ENCODE data around the gene SEMA5A.

Gene SEMA5A

DNA sequence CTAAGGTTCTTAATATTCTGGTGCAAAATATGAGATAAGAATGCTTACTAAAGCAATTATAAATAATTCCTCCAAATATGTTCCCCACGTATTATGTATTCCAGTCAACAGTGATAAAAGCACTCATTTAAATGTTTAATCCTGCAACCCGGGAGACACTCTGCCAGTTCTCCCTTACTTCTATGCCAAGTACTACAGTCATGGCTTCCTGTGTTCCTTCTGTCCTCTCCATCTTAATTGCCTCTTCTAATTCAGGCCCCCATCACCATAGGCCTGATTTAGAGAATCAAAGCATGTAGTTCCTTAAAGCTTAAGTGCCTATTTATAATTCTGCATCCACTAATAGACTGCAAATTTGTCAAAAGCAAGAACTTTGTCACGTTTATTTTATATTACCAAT, 474.8 kb downstream of the SEMA5A start:
- Histone ChIP-seq H3K4me1 (ENCODE audit: control insufficient read depth in 2 of 2, insufficient read depth in 2 of 2, low read length in 2 of 2) (no peaks in the 10 kb centered on the region), H3K36me3 (ENCODE audit: control insufficient read depth in 2 of 2, insufficient read depth in 2 of 2, low read length in 2 of 2) (peaks cover 0 to 5% of the 10 kb centered on the region in 2 donors), H3K4me3 (ENCODE audit: low read length in 2 of 2) (no peak overlapping the region), H3K9ac (ENCODE audit: low read depth in 1 of 2, low read length in 2 of 2) (no peak overlapping the region), H3K27ac (ENCODE audit: low read depth in 2 of 2, low read length in 2 of 2) (no peak overlapping the region), H3K9me3 (ENCODE audit: control insufficient read depth in 2 of 2, low read length in 2 of 2) (no peaks in the 10 kb centered on the region), H3K27me3 (ENCODE audit: control insufficient read depth in 2 of 2, insufficient read depth in 2 of 2, low read length in 2 of 2) (no peaks in the 10 kb centered on the region)

DNA sequence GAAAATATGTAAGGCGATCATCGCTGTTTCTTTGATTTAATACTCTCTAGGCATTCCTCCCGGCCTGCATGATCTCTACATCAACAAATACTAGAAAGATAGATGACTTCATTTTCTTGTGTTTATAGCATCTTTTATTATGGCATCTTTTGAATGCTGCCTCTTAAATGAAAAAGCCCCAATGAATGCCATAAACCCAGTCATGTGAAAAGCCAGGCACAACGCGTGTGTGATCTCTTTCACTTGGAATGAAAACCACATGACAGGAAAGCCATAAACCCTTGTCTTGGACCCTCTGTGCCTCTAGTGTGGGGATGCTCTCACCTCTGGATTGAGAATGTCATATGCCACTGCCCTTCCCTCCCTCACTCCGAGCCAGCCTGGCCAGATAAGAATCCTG, 476.2 kb downstream of the SEMA5A start:
- Histone ChIP-seq H3K27ac (ENCODE audit: low read depth in 2 of 2, low read length in 2 of 2) (no peak overlapping the region), H3K9ac (ENCODE audit: low read depth in 1 of 2, low read length in 2 of 2) (no peak overlapping the region), H3K4me1 (ENCODE audit: control insufficient read depth in 2 of 2, insufficient read depth in 2 of 2, low read length in 2 of 2) (no peaks in the 10 kb centered on the region), H3K27me3 (ENCODE audit: control insufficient read depth in 2 of 2, insufficient read depth in 2 of 2, low read length in 2 of 2) (no peaks in the 10 kb centered on the region), H3K36me3 (ENCODE audit: control insufficient read depth in 2 of 2, insufficient read depth in 2 of 2, low read length in 2 of 2) (peaks cover 0 to 14% of the 10 kb centered on the region in 2 donors), H3K9me3 (ENCODE audit: control insufficient read depth in 2 of 2, low read length in 2 of 2) (no peaks in the 10 kb centered on the region), H3K4me3 (ENCODE audit: low read length in 2 of 2) (no peak overlapping the region)

- H3K27ac ChIP-seq (ENCODE audit: low read depth in 2 of 2, low read length in 2 of 2): no peak overlapping the region
- no peaks in the 10 kb centered on the region for H3K9me3 ChIP-seq (ENCODE audit: control insufficient read depth in 2 of 2, low read length in 2 of 2)
- no peaks in the 10 kb centered on the region for H3K4me1 ChIP-seq (ENCODE audit: control insufficient read depth in 2 of 2, insufficient read depth in 2 of 2, low read length in 2 of 2)
- H3K4me3 ChIP-seq (ENCODE audit: low read length in 2 of 2): no peak overlapping the region
- no peak overlapping the region for H3K9ac ChIP-seq (ENCODE audit: low read depth in 1 of 2, low read length in 2 of 2)
- H3K27me3 ChIP-seq (ENCODE audit: control insufficient read depth in 2 of 2, insufficient read depth in 2 of 2, low read length in 2 of 2): no peaks in the 10 kb centered on the region
- H3K36me3 ChIP-seq (ENCODE audit: control insufficient read depth in 2 of 2, insufficient read depth in 2 of 2, low read length in 2 of 2): peaks cover 4 to 18% of the 10 kb centered on the region in 2 donors
Measured at GRCh38 chr5:9067154-9067553, 478.7 kb downstream of the SEMA5A start.

GRCh38 chr5:9066349-9066748, 479.5 kb downstream of the SEMA5A start:
- H3K9ac ChIP-seq (ENCODE audit: low read depth in 1 of 2, low read length in 2 of 2): no peak overlapping the region
- H3K27ac ChIP-seq (ENCODE audit: low read depth in 2 of 2, low read length in 2 of 2): no peak overlapping the region
- H3K4me1 ChIP-seq (ENCODE audit: control insufficient read depth in 2 of 2, insufficient read depth in 2 of 2, low read length in 2 of 2): no peaks in the 10 kb centered on the region
- H3K9me3 ChIP-seq (ENCODE audit: control insufficient read depth in 2 of 2, low read length in 2 of 2): no peaks in the 10 kb centered on the region
- peaks cover 4 to 23% of the 10 kb centered on the region in 2 donors for H3K36me3 ChIP-seq (ENCODE audit: control insufficient read depth in 2 of 2, insufficient read depth in 2 of 2, low read length in 2 of 2)
- H3K4me3 ChIP-seq (ENCODE audit: low read length in 2 of 2): no peak overlapping the region
- no peaks in the 10 kb centered on the region for H3K27me3 ChIP-seq (ENCODE audit: control insufficient read depth in 2 of 2, insufficient read depth in 2 of 2, low read length in 2 of 2)

GRCh38 chr5:9063615-9064245, 482.1 kb downstream of the SEMA5A start:
- Histone ChIP-seq H3K27ac (ENCODE audit: low read depth in 2 of 2, low read length in 2 of 2) (no peak overlapping the region), H3K9ac (ENCODE audit: low read depth in 1 of 2, low read length in 2 of 2) (no peak overlapping the region), H3K27me3 (ENCODE audit: control insufficient read depth in 2 of 2, insufficient read depth in 2 of 2, low read length in 2 of 2) (no peaks in the 10 kb centered on the region), H3K4me3 (ENCODE audit: low read length in 2 of 2) (no peak overlapping the region), H3K9me3 (ENCODE audit: control insufficient read depth in 2 of 2, low read length in 2 of 2) (no peaks in the 10 kb centered on the region), H3K36me3 (ENCODE audit: control insufficient read depth in 2 of 2, insufficient read depth in 2 of 2, low read length in 2 of 2) (peaks cover 4 to 23% of the 10 kb centered on the region in 2 donors), H3K4me1 (ENCODE audit: control insufficient read depth in 2 of 2, insufficient read depth in 2 of 2, low read length in 2 of 2) (no peaks in the 10 kb centered on the region)

DNA sequence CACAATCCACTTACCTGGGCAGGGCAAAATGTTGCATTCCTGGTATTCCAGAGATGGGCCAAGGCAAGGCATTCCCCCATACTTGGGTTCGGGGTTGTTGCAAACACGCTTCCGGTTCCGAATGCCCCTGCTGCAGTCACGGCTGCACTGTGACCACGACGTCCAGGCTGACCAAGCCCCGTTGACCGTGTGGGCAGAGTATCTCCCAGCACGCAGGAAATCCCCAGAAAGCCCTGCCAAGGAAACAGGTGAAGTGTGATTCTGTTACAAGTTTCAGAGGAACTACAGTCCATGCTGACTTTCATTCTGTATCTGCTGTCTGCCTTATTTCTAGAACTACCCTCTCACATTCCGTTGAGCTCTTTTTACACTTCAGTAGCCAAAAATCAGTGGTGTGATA, 483.0 kb downstream of the SEMA5A start:
- Histone ChIP-seq H3K4me1 (ENCODE audit: control insufficient read depth in 2 of 2, insufficient read depth in 2 of 2, low read length in 2 of 2) (no peaks in the 10 kb centered on the region), H3K4me3 (ENCODE audit: low read length in 2 of 2) (no peak overlapping the region), H3K36me3 (ENCODE audit: control insufficient read depth in 2 of 2, insufficient read depth in 2 of 2, low read length in 2 of 2) (peaks cover 4 to 23% of the 10 kb centered on the region in 2 donors), H3K27ac (ENCODE audit: low read depth in 2 of 2, low read length in 2 of 2) (no peak overlapping the region), H3K9me3 (ENCODE audit: control insufficient read depth in 2 of 2, low read length in 2 of 2) (no peaks in the 10 kb centered on the region), H3K27me3 (ENCODE audit: control insufficient read depth in 2 of 2, insufficient read depth in 2 of 2, low read length in 2 of 2) (no peaks in the 10 kb centered on the region), H3K9ac (ENCODE audit: low read depth in 1 of 2, low read length in 2 of 2) (no peak overlapping the region)

GRCh38 chr5:9059920-9060691, 485.8 kb downstream of the SEMA5A start:
- no peak overlapping the region for H3K27ac ChIP-seq (ENCODE audit: low read depth in 2 of 2, low read length in 2 of 2)
- no peak overlapping the region for H3K9ac ChIP-seq (ENCODE audit: low read depth in 1 of 2, low read length in 2 of 2)
- no peaks in the 10 kb centered on the region for H3K27me3 ChIP-seq (ENCODE audit: control insufficient read depth in 2 of 2, insufficient read depth in 2 of 2, low read length in 2 of 2)
- H3K4me1 ChIP-seq (ENCODE audit: control insufficient read depth in 2 of 2, insufficient read depth in 2 of 2, low read length in 2 of 2): no peaks in the 10 kb centered on the region
- peaks cover 4 to 10% of the 10 kb centered on the region in 2 donors for H3K36me3 ChIP-seq (ENCODE audit: control insufficient read depth in 2 of 2, insufficient read depth in 2 of 2, low read length in 2 of 2)
- no peaks in the 10 kb centered on the region for H3K9me3 ChIP-seq (ENCODE audit: control insufficient read depth in 2 of 2, low read length in 2 of 2)
- H3K4me3 ChIP-seq (ENCODE audit: low read length in 2 of 2): no peak overlapping the region

- H3K36me3 ChIP-seq (ENCODE audit: control insufficient read depth in 2 of 2, insufficient read depth in 2 of 2, low read length in 2 of 2): peaks cover 8 to 12% of the 10 kb centered on the region in 2 donors
- no peak overlapping the region for H3K27ac ChIP-seq (ENCODE audit: low read depth in 2 of 2, low read length in 2 of 2)
Measured at GRCh38 chr5:9058666-9059065, 487.2 kb downstream of the SEMA5A start.

DNA sequence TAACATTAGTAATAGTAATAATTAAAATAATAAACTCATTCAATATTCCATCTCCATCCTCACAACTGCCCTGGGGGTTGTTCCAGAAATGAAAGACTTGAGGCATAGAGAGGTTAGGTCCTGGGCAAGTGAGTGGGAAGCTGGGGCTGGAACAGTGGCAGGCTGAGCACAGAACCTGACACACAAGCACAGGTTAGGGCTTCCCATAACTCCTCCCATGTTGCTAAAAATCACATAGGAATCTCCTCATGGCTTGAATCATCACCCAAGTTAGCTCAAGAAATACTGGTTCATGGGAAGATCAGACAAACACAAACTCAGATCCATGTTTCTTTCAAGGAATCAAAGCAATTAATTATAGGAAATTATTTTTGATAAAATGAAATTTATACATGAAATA, 487.7 kb downstream of the SEMA5A start:
- Histone ChIP-seq H3K4me3 (ENCODE audit: low read length in 2 of 2) (no peak overlapping the region), H3K36me3 (ENCODE audit: control insufficient read depth in 2 of 2, insufficient read depth in 2 of 2, low read length in 2 of 2) (peaks cover 9 to 17% of the 10 kb centered on the region in 2 donors), H3K27ac (ENCODE audit: low read depth in 2 of 2, low read length in 2 of 2) (no peak overlapping the region), H3K9ac (ENCODE audit: low read depth in 1 of 2, low read length in 2 of 2) (no peak overlapping the region), H3K4me1 (ENCODE audit: control insufficient read depth in 2 of 2, insufficient read depth in 2 of 2, low read length in 2 of 2) (no peaks in the 10 kb centered on the region), H3K9me3 (ENCODE audit: control insufficient read depth in 2 of 2, low read length in 2 of 2) (no peaks in the 10 kb centered on the region), H3K27me3 (ENCODE audit: control insufficient read depth in 2 of 2, insufficient read depth in 2 of 2, low read length in 2 of 2) (no peaks in the 10 kb centered on the region)

More at GRCh38 chr5:9058666-9059065, 487.2 kb downstream of the SEMA5A start:
- H3K4me1 ChIP-seq (ENCODE audit: control insufficient read depth in 2 of 2, insufficient read depth in 2 of 2, low read length in 2 of 2): no peaks in the 10 kb centered on the region
- H3K9me3 ChIP-seq (ENCODE audit: control insufficient read depth in 2 of 2, low read length in 2 of 2): no peaks in the 10 kb centered on the region
- H3K9ac ChIP-seq (ENCODE audit: low read depth in 1 of 2, low read length in 2 of 2): no peak overlapping the region
- H3K4me3 ChIP-seq (ENCODE audit: low read length in 2 of 2): no peak overlapping the region
- no peaks in the 10 kb centered on the region for H3K27me3 ChIP-seq (ENCODE audit: control insufficient read depth in 2 of 2, insufficient read depth in 2 of 2, low read length in 2 of 2)

DNA sequence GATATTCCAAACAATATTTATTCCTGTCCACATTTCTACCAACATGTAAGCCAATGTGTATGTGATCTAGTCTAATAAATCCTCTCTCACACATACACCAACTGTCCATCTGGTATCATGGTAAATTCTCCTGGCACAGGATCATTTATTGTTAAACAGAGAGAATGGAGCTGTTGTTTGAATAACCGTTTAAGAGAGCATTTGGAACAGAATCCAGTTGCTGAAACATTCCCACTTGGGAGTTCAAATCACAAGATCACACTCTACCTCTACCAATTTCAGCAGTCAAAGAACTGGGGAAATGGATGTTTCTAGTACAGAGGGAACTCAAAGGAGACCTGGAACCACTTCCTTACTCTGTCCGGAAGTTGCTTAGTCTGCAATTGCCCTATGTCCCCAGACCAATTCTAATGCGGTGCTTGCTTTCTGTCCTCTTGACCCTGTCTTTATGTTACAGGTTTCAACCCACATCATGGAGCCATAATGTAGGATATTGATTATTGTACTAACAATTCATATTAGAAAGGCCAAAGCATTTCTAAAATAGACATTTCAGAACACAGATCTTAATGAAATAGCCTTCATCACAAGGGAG, 488.4 kb downstream of the SEMA5A start:
- Histone ChIP-seq H3K36me3 (ENCODE audit: control insufficient read depth in 2 of 2, insufficient read depth in 2 of 2, low read length in 2 of 2) (peaks cover 8 to 18% of the 10 kb centered on the region in 2 donors), H3K27ac (ENCODE audit: low read depth in 2 of 2, low read length in 2 of 2) (no peak overlapping the region), H3K27me3 (ENCODE audit: control insufficient read depth in 2 of 2, insufficient read depth in 2 of 2, low read length in 2 of 2) (no peaks in the 10 kb centered on the region), H3K9ac (ENCODE audit: low read depth in 1 of 2, low read length in 2 of 2) (no peak overlapping the region), H3K4me3 (ENCODE audit: low read length in 2 of 2) (no peak overlapping the region), H3K9me3 (ENCODE audit: control insufficient read depth in 2 of 2, low read length in 2 of 2) (no peaks in the 10 kb centered on the region), H3K4me1 (ENCODE audit: control insufficient read depth in 2 of 2, insufficient read depth in 2 of 2, low read length in 2 of 2) (no peaks in the 10 kb centered on the region)

All from mucosa of rectum (tissue), 2 donors.